ENCODE measurements around the gene ZCWPW1.
"Not testable (repeated sequence)": the region's sequence is repeated elsewhere in the genome, so short reads cannot be mapped to it uniquely, and the experiment has no call there.

The ZCWPW1 gene

DNA sequence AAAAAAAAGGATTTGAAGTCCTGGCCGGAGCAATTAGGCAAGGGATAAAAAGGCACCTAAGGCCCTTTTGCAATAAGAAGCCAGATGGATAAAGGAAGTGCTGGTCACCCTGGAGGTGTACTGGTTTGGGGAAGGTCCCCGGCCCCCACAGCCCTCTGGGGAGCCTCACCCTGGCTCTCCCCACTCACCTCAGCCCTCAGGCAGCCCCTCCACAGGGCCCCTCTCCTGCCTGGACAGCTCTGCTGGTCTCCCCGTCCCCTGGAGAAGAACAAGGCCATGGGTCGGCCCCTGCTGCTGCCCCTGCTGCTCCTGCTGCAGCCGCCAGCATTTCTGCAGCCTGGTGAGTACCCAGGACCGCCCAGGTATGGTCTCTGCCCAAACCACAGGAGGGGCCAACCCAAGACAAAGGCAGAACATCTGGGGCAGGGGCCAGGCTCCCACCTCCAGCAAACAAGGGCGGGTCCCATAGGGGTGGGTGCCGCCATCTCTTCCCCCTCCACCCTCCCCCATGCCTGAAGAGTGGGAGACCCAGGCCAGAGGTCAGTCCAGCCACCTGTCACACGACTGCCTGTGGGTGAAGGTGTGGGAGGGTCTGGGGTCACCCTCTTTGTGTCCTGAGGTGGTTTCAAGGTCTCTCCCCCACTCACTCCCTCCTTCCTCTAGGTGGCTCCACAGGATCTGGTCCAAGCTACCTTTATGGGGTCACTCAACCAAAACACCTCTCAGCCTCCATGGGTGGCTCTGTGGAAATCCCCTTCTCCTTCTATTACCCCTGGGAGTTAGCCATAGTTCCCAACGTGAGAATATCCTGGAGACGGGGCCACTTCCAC lies 70.3 kb downstream of the ZCWPW1 start, which contains the start of gene PILRB:
PILRB (plus strand) TSS at position 91 of the 830 bp plus-strand sequence; CDS start at position 277, 186 bp downstream.
- DNase-seq (ENCODE audit: insufficient read length, low spot score): no peak
- no peak for TF ChIP-seq CTCF (IDR thresholded peaks at IDR 0.05; ENCODE audit: insufficient read depth, missing control alignments)
- no peak for FAIRE-seq

DNA sequence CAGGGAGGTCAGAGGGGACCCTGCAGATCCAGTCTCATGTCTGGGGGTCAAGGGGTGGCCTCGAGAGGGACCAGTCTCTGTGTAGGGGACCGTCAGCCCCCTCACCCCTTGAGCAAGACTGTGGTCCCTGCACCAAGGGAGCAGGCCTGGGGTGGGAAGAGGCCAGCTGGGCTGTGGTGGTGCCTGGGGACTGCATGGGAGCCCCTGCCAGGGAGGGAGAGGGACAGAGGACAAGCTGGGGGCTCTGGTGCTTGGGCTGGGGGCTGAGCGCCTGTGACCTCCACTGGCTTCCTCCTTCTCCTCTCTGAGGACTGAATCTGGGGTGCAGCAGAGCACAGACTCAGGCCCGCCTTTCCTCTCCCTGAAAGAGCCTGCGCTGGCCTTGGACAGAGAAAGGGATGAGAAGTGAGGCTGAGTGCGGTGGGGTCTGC lies 71.4 kb downstream of the ZCWPW1 start:
- FAIRE-seq (no peak), DNase-seq (ENCODE audit: insufficient read length, low spot score) (no peak)
- TF ChIP-seq CTCF (IDR thresholded peaks at IDR 0.05; ENCODE audit: insufficient read depth, missing control alignments): no peak

DNA sequence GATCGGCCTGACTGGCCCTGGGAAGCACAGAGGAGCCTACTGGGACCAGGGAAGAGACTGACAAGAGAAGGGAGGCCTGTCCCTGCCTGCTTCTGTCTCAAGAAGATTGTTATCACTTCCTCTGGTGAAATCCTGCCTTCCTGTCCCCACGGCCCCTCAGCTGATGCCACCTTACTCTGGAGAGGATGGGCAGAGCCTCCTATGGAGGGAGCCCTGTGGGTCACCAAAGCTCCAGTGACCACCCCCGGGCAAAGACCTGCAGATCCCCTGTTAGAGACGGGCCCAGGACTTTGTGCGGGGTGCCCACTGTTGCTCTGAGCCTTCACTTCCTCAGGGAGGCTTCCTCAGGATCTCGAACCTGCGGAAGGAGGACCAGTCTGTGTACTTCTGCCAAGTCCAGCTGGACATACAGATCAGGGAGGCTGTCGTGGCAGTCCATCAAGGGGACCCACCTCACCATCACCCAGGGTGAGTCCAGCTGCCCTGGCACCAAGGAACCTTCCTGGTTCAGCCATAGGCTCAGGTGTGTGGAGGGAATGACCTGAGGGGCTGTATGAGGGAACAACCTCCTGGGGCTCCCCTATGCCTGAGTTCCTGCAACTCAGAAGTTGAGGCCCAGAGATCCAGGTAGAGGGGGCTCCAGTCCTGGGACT lies 72.0 kb downstream of the ZCWPW1 start:
- no peak for TF ChIP-seq CTCF (IDR thresholded peaks at IDR 0.05; ENCODE audit: insufficient read depth, missing control alignments)
- DNase-seq (ENCODE audit: insufficient read length, low spot score): no peak
- no peak for FAIRE-seq

- TF ChIP-seq CTCF (IDR thresholded peaks at IDR 0.05; ENCODE audit: insufficient read depth, missing control alignments): no peak
- FAIRE-seq (no peak), DNase-seq (ENCODE audit: insufficient read length, low spot score) (no peak)
Observed at GRCh38 chr7:100353685-100354330, 74.7 kb downstream of the ZCWPW1 start.

- no peak for TF ChIP-seq CTCF (IDR thresholded peaks at IDR 0.05; ENCODE audit: insufficient read depth, missing control alignments)
- no peak for FAIRE-seq
- DNase-seq (ENCODE audit: insufficient read length, low spot score): no peak
Observed at GRCh38 chr7:100352984-100353684, 75.4 kb downstream of the ZCWPW1 start.

- not testable (repeated sequence) for FAIRE-seq
Observed at GRCh38 chr7:100352230-100352781, 76.2 kb downstream of the ZCWPW1 start.

DNA sequence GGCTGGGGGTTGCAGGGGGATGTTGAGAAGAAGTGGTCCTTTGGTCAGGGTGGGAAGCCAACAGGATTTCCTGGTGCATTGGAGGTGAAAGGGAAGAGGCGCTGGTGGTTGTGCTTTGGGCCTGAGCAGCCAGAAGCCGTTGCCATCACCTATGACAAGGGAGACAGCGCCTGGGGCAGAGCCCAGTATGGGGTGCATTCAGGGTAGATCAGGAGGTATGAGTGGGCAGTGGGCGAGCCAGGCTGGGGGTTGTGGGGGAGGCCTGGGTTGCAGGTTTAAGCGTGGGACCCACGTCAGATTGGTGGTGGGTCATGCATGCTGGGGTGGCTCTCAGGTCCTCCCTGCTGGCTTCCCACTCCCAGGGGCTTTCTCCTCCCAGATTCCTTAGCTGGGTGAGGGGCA lies 76.8 kb downstream of the ZCWPW1 start:
- TF ChIP-seq CTCF (IDR thresholded peaks at IDR 0.05; ENCODE audit: insufficient read depth, missing control alignments): no peak
- no peak for DNase-seq (ENCODE audit: insufficient read length, low spot score)
- FAIRE-seq: no peak

More at GRCh38 chr7:100352230-100352781, 76.2 kb downstream of the ZCWPW1 start:
- not testable (repeated sequence) for DNase-seq (ENCODE audit: insufficient read length, low spot score)
